ENCODE data around the gene GANAB.
"Not testable (repeated sequence)": the region's sequence is repeated elsewhere in the genome, so short reads cannot be mapped to it uniquely, and the experiment has no call there.

Gene GANAB

DNA sequence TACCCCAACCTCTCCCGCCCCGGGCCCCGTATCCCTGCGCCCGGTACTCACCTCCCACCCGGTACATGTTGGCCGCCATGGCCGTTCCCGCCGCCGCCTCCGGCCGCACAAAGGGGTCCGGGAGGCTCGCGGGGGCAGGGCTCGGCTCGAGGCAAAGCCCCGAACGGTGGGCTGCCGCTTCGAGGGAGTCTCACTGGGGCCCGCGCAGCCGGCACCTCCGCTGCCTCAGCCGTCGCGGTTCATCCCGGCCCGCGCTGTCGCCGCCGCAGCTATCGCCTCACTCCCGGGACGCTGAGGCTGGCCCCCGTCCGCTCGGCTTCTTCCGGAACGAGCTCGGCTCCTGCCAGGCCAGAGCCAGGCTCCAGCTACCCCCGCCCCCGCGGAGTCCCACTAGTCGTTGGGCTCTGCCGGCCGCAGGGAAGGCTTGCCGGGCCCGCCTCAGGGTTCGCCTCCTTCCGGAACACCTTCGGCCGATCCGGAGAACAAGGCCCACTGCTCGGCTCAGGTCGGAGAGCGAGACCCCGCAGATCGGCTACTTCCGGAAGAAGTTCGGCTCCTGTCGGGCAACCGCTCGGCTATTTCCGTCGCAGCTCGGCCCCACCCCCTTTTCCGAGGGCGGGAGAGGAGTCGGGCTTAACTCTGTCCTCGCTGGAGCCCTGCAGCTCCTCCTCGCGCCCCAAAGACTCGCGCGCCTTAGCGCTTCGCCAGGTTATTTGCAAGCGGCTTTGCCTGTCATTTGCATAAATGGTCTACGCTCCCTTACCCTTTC is 44.9 kb downstream of the GANAB start, which contains the start of gene MTA2:
TSS of gene MTA2 (minus strand) at position 494 of the 769 bp plus-strand sequence. CDS start at position 79, 415 bp downstream.
- H3K27ac Mint-ChIP-seq, result peak within 1 kb of the TSS; percentile 83
- H3K27me3 Mint-ChIP-seq, result no peaks in the 10 kb centered on the region
- H3K4me3 Mint-ChIP-seq, result peak within 1 kb of the TSS; percentile 98
- peaks cover 35% of the 10 kb centered on the region for H3K36me3 Mint-ChIP-seq
- no peaks in the 10 kb centered on the region for H3K9me3 Mint-ChIP-seq
- H3K4me1 Mint-ChIP-seq, result peaks cover 53% of the 10 kb centered on the region

DNA sequence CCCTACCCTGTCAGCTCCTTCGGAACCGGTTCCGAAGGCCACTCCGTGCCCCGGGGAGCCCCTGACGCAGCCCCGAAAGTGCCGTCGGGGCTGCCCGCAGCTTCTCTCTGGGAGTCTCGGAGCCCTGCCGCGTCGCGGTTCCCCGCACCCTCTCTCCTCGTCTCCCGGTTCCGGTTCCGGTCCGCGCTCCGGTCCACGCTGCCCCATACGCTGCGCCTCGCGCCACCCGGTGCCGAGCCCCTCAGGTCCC is 45.4 kb downstream of the GANAB start:
- Mint-ChIP-seq H3K9me3 (no peaks in the 10 kb centered on the region), H3K27ac (peak overlapping the region; percentile 83), H3K27me3 (no peaks in the 10 kb centered on the region), H3K4me1 (peaks cover 53% of the 10 kb centered on the region), H3K4me3 (peak overlapping the region; percentile 98), H3K36me3 (peaks cover 35% of the 10 kb centered on the region)

- peak overlapping the region; percentile 98 for H3K4me3 Mint-ChIP-seq
- peak overlapping the region; percentile 83 for H3K27ac Mint-ChIP-seq
- H3K36me3 Mint-ChIP-seq, result peaks cover 36% of the 10 kb centered on the region
- no peaks in the 10 kb centered on the region for H3K27me3 Mint-ChIP-seq
- H3K9me3 Mint-ChIP-seq, result no peaks in the 10 kb centered on the region
- peaks cover 53% of the 10 kb centered on the region for H3K4me1 Mint-ChIP-seq
Observed at GRCh38 chr11:62600367-62601121, 45.9 kb downstream of the GANAB start.

DNA sequence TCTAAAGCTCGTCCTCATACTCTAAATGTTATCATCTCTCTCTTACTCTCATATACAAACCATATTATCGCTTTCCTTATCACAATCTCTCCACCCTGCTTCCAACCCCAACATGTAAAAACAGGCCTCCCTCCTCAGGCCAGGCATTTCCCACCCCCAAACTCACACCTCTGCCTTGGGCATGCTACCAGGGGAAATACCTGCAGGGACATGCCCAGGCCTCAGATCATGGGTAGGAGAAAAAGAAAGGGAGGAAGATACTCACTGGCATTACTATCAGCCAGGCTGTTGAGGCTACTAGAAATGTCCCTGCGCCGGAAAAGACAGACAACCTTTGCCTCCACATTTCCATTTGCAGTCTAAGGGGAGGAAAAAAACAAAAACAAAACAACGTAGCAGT is 46.5 kb downstream of the GANAB start:
- Mint-ChIP-seq H3K4me1 (peaks cover 50% of the 10 kb centered on the region), H3K36me3 (peaks cover 37% of the 10 kb centered on the region), H3K4me3 (peak overlapping the region; percentile 98)

DNA sequence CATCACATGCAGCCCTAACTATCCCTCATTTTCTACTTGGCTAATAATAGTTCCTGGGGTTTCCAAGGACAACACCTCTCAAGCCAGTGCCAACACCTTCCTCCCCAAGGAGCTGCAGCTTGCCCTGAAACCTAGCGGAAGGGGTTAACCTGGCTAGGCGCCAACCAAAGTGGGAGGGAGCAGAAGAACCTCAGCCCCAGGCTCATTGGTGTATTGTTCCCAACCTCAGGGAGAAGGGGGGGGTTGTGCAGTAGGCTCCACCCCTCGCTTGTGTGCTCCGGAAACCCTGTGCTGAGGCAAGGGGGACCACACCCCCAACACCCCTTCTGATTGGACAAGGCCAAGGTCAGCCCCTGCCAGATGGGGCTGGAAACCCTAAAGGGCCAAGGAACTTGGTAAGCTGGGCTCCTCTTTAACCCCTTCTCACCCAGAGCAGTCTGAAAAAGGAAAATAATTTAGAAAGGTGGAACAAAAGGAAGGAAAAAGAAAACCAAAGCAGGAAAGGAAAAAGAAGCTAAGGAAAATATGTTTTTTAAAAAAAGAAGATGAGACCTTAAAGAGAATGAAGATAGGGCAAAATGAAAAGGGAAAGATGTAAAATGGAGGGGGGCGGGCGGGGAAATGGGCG is 47.2 kb downstream of the GANAB start:
- H3K9me3 Mint-ChIP-seq, result no peaks in the 10 kb centered on the region
- H3K36me3 Mint-ChIP-seq, result peaks cover 39% of the 10 kb centered on the region
- peaks cover 54% of the 10 kb centered on the region for H3K4me1 Mint-ChIP-seq
- peak overlapping the region; percentile 98 for H3K4me3 Mint-ChIP-seq
- peak overlapping the region; percentile 95 for H3K27ac Mint-ChIP-seq
- no peaks in the 10 kb centered on the region for H3K27me3 Mint-ChIP-seq

More for the DNA sequence above, 46.5 kb downstream of the GANAB start:
- Mint-ChIP-seq H3K27ac (peak overlapping the region; percentile 83), H3K9me3 (no peaks in the 10 kb centered on the region), H3K27me3 (no peaks in the 10 kb centered on the region)

DNA sequence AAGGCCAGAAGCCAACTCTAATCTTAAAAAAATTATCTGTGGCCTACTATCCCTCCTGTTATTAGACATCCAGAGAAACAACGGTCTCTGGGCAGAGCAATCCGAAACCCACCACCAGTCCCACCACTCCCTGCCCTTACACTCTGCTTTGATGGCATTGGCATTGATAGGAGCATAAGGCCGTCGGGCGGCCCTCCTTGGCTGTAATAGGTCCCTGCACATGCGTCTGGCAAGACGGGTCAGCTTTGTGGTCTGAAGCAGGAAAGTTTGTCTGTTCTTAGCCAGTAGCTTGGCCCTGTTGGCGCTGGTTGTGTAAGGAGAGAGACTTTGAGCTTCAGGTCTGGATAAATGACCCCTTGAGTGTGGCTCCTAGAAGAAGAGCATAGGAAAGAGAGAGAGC is 51.3 kb downstream of the GANAB start:
- Mint-ChIP-seq H3K4me3 (no peak overlapping the region), H3K4me1 (peaks cover 63% of the 10 kb centered on the region), H3K27ac (peak overlapping the region; percentile 48), H3K27me3 (no peaks in the 10 kb centered on the region), H3K36me3 (peaks cover 33% of the 10 kb centered on the region), H3K9me3 (no peaks in the 10 kb centered on the region)

DNA sequence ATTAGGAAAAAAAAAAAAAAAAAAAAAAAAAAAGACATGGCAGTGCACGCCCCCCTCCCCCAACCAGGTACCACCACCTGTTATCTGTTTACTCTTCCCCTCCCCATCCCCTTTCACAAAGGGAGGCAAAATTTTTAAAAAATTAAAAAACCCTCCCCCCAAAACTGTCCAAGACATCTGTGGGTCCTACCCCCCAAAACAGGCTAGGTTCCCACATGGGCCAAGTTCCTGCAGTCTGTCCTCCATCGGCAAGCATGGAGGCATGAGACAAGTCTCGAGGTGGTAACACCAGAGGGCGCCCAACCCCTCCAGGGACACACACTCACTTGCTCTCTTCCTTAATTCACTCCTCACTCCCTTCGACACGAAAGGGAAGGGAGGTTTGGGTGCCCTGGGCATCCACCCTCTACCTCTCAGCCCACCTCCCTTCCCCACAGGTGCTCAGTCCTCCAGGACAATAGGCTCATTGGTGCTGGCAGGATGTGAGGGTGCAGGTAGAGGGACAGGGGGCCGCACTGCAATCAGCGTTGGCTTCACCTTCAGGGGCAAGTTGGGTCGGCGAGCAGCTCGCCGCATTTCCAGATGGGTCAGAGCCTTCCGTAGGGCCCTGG is 52.9 kb downstream of the GANAB start:
- no peaks in the 10 kb centered on the region for H3K27me3 Mint-ChIP-seq
- peaks cover 64% of the 10 kb centered on the region for H3K4me1 Mint-ChIP-seq
- H3K27ac Mint-ChIP-seq, result peak overlapping the region; percentile 97
- peaks cover 19% of the 10 kb centered on the region for H3K36me3 Mint-ChIP-seq
- no peaks in the 10 kb centered on the region for H3K9me3 Mint-ChIP-seq
- peak overlapping the region; percentile 76 for H3K4me3 Mint-ChIP-seq

GRCh38 chr11:62592989-62593421 is 53.4 kb downstream of the GANAB start:
- no peaks in the 10 kb centered on the region for H3K27me3 Mint-ChIP-seq
- H3K4me3 Mint-ChIP-seq, result peak overlapping the region; percentile 57
- H3K36me3 Mint-ChIP-seq, result peaks cover 16% of the 10 kb centered on the region
- H3K9me3 Mint-ChIP-seq, result no peaks in the 10 kb centered on the region
- peaks cover 61% of the 10 kb centered on the region for H3K4me1 Mint-ChIP-seq
- H3K27ac Mint-ChIP-seq, result peak overlapping the region; percentile 4

DNA sequence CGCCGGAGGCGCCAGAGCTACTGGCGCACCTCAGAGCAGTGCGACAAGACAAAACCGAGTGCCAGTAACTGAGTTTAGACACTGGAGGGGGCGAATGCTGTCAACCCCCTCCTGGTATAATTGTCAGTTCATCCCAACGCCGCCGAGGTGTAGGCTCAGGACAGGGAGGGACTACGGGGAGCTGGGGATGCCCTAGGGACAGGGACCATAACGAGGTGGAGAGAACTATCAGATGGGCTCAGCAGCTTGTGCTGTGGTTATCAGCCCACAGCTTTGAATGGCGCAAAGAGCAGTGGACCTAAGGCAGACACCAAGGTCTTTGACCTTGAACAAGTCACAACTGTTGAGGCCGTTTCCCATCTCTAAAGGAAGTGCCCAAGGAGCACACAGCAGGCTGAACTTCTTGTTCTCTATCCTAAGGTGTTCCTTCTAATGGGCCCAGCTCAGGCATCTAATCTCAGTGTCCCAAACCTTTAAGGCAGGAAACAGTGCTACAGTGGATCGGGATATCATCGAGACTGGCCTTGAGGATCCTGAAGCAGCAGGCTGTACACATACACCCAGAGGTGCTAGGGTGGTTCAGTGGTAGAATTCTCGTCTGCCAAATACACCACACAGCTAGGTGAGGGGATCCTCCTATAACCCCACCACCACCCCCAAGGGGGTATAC is 54.1 kb downstream of the GANAB start:
- no peaks in the 10 kb centered on the region for H3K9me3 Mint-ChIP-seq
- peak overlapping the region; percentile 94 for H3K27ac Mint-ChIP-seq
- no peaks in the 10 kb centered on the region for H3K27me3 Mint-ChIP-seq
- H3K4me1 Mint-ChIP-seq, result peaks cover 60% of the 10 kb centered on the region
- H3K4me3 Mint-ChIP-seq, result peak overlapping the region; percentile 96
- peaks cover 12% of the 10 kb centered on the region for H3K36me3 Mint-ChIP-seq

GRCh38 chr11:62591448-62592145 is 54.8 kb downstream of the GANAB start, which contains the start of gene TUT1:
Gene TUT1 (minus strand): TSS chr11:62591523. CDS start chr11:62591485, 38 bp downstream.
- no peaks in the 10 kb centered on the region for H3K27me3 Mint-ChIP-seq
- H3K4me1 Mint-ChIP-seq, result peaks cover 57% of the 10 kb centered on the region
- H3K9me3 Mint-ChIP-seq, result no peaks in the 10 kb centered on the region
- H3K27ac Mint-ChIP-seq, result peak within 1 kb of the TSS; percentile 94
- H3K4me3 Mint-ChIP-seq, result peak within 1 kb of the TSS; percentile 96
- H3K36me3 Mint-ChIP-seq, result peaks cover 10% of the 10 kb centered on the region

- Mint-ChIP-seq H3K27ac (no peak overlapping the region), H3K4me3 (peak overlapping the region; percentile 96), H3K9me3 (no peaks in the 10 kb centered on the region), H3K36me3 (peaks cover 5% of the 10 kb centered on the region), H3K27me3 (no peaks in the 10 kb centered on the region), H3K4me1 (peaks cover 53% of the 10 kb centered on the region)
Observed at GRCh38 chr11:62588966-62589637, 57.3 kb downstream of the GANAB start.

GRCh38 chr11:62585356-62585755 is 61.1 kb downstream of the GANAB start:
- not testable (repeated sequence) for H3K4me3 Mint-ChIP-seq, H3K27ac Mint-ChIP-seq, H3K36me3 Mint-ChIP-seq, H3K9me3 Mint-ChIP-seq, H3K27me3 Mint-ChIP-seq
- peaks cover 33% of the 10 kb centered on the region for H3K4me1 Mint-ChIP-seq

GRCh38 chr11:62581735-62582134 is 64.7 kb downstream of the GANAB start:
- not testable (repeated sequence) for H3K27ac Mint-ChIP-seq, H3K9me3 Mint-ChIP-seq, H3K27me3 Mint-ChIP-seq, H3K4me1 Mint-ChIP-seq, H3K36me3 Mint-ChIP-seq, H3K4me3 Mint-ChIP-seq

DNA sequence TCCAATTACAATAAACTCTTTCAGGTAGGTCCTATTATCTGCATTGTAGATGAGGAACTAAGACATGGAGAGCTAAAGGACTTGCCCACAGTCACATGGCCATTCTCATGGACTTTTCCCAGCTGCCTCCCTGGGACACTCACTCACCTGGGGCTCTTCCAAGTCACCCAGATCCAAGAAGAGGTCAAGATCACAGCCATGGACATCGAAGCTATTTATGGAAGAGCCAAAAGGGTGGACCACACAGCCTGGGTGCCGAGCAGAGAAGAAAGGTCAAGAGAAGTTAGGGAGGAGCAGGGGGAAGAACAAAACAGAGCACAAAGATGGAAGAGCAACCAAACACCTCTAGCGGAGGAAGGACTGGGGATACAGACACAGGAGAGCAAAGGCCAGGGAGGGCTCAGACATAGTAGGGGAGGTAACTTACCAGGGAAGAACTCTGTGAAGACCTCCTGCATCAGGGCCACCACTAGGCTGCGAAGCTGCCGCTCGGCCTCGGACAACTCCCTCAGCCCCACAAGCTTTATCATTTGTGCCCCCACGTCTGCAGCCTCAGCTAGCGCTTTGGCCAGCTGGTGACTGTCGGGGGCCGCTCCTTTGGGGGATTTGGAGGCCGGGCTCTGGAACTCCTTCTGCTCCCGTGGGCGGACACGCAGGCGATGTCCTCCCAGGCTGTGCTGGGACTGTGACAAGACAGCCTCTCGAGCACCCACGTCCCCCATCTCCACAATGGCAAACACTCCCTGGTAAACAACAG is 65.3 kb downstream of the GANAB start:
- H3K36me3 Mint-ChIP-seq, result peaks cover 1% of the 10 kb centered on the region

More for the DNA sequence above, 65.3 kb downstream of the GANAB start:
- Mint-ChIP-seq H3K4me1 (peaks cover 5% of the 10 kb centered on the region), H3K9me3 (no peaks in the 10 kb centered on the region), H3K27ac (no peak overlapping the region), H3K4me3 (no peak overlapping the region), H3K27me3 (no peaks in the 10 kb centered on the region)

Data from activated naive CD4-positive, alpha-beta T cell treated with anti-CD3 and anti-CD28 coated beads, Interleukin-2, amount 50 U/mL, for 24 hours (primary cell).